ENCODE data around the gene LYPD8.

DNA sequence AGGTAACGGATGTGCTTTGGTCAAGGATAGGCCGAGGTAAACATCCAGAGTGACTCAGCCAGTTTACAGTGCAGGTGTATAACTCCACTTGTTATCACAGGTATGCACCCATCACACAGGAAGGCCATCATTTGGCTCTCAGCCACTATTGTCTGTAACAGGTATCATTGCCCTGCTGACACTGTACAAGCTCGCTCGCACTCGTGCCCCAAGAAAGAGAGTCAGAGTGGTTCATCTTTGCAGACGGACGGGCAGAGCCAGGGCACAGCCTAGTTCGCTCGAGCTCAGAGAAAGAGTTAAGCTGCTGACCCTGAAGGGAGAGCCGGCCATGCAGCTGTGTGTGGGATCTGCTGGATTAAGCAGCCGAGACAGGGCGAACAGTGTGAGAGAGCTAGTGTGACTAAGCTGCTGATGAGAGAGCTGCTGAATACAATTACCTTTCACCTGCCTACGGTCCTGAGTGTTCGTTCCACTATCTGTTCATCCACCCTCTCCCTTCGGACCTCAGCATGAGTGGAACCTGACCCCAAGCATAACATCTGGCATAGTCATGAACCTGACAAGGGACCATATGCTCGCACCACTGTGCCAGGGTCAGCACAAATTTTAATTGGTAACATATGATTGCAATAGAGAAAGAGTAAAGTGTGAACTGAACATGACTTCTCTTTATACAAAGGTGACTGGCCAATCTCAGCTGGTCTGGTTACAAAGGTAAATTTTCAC is 27.0 kb upstream of the LYPD8 start:
- TF ChIP-seq POLR2A (IDR thresholded peaks at IDR 0.05; ENCODE audit: low read length) (no peak), GATA1 (IDR thresholded peaks at IDR 0.05; ENCODE audit: low read depth, low read length) (no peak)

Measured in erythroblast (primary cell).